HG03097 (cell line): ENCODE measurements around the gene CRK.
A peak's percentile ranks its signal among the peaks of the same experiment; 100 is the strongest.

ENCODE experiments used
- ATAC-seq: cut with Tn5 transposase; IDR thresholded peaks from one replicate; pipeline ENCODE4 v1.9.1; 2021; ENCODE audit not compliant: unreplicated experiment, low FRiP score

The CRK gene

GRCh38 chr17:1455797-1456599, at the start of gene CRK:
Gene CRK (minus strand): TSS chr17:1456232. CDS start chr17:1456117, 115 bp downstream.
- peak; percentile 91 for ATAC-seq

GRCh38 chr17:1505586-1505985, 49.6 kb upstream of the CRK start:
- no peak for ATAC-seq

- no peak for ATAC-seq
Observed at GRCh38 chr17:1504866-1505265, 48.8 kb upstream of the CRK start.

- ATAC-seq, result no peak
Observed at GRCh38 chr17:1503699-1504098, 47.7 kb upstream of the CRK start.

GRCh38 chr17:1498869-1499268, 42.8 kb upstream of the CRK start:
- no peak for ATAC-seq

GRCh38 chr17:1498233-1498632, 42.2 kb upstream of the CRK start:
- ATAC-seq, result no peak

- ATAC-seq, result no peak
Observed at GRCh38 chr17:1497831-1498230, 41.8 kb upstream of the CRK start.

GRCh38 chr17:1496869-1497268, 40.8 kb upstream of the CRK start:
- ATAC-seq, result no peak

GRCh38 chr17:1495265-1495989, 39.4 kb upstream of the CRK start:
- ATAC-seq, result no peak

GRCh38 chr17:1494736-1495253, 38.8 kb upstream of the CRK start:
- ATAC-seq, result no peak

GRCh38 chr17:1494203-1494602, 38.2 kb upstream of the CRK start:
- ATAC-seq, result no peak

GRCh38 chr17:1493291-1493980, 37.4 kb upstream of the CRK start:
- ATAC-seq, result no peak

- ATAC-seq, result no peak
Observed at GRCh38 chr17:1492249-1493206, 36.5 kb upstream of the CRK start, which contains the start of gene MYO1C. Gene MYO1C (minus strand): TSS chr17:1492686. CDS start chr17:1492487, 199 bp downstream.

- no peak for ATAC-seq
Observed at GRCh38 chr17:1491443-1492248, 35.6 kb upstream of the CRK start.

- no peak for ATAC-seq
Observed at GRCh38 chr17:1490643-1491442, 34.8 kb upstream of the CRK start.

GRCh38 chr17:1488826-1489270, 32.8 kb upstream of the CRK start:
- ATAC-seq, result no peak

GRCh38 chr17:1487939-1488825, 32.1 kb upstream of the CRK start:
- no peak for ATAC-seq
